ENCODE results near the gene RBMS2.

RBMS2 gene

GRCh38 chr12:56634837-56635791, 113.5 kb downstream of the RBMS2 start (continued):
- TF ChIP-seq, protein P1, sequence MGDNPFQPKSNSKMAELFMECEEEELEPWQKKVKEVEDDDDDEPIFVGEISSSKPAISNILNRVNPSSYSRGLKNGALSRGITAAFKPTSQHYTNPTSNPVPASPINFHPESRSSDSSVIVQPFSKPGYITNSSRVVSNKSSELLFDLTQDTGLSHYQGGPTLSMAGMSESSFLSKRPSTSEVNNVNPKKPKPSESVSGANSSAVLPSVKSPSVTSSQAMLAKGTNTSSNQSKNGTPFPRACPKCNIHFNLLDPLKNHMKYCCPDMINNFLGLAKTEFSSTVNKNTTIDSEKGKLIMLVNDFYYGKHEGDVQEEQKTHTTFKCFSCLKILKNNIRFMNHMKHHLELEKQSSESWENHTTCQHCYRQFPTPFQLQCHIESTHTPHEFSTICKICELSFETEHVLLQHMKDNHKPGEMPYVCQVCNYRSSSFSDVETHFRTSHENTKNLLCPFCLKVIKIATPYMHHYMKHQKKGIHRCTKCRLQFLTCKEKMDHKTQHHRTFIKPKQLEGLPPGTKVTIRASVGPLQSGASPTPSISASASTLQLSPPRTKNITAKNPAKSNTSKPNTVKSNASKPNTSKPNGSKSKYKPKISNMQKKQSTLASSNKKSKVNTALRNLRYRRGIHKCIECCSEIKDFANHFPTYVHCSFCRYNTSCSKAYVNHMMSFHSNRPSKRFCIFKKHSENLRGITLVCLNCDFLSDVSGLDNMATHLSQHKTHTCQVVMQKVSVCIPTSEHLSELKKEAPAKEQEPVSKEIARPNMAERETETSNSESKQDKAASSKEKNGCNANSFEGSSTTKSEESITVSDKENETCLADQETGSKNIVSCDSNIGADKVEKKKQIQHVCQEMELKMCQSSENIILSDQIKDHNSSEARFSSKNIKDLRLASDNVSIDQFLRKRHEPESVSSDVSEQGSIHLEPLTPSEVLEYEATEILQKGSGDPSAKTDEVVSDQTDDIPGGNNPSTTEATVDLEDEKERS (tag by site-specific recombination; IDR thresholded peaks at IDR 0.05), result no peak
- TF ChIP-seq ZNF121 (tag by site-specific recombination; IDR thresholded peaks at IDR 0.05) (no peak), ZNF366 (tag by site-specific recombination; conservative IDR thresholded peaks at IDR 0.05) (peak; percentile 59), ZBTB21 (tag by site-specific recombination; IDR thresholded peaks at IDR 0.05) (no peak), SETDB1 (IDR thresholded peaks at IDR 0.05; ENCODE audit: insufficient read length, low read length) (no peak), ZNF514 (tag by site-specific recombination; IDR thresholded peaks at IDR 0.05) (no peak), YY1 (tag by site-specific recombination; IDR thresholded peaks at IDR 0.05) (no peak), ZFP69B (tag by site-specific recombination; IDR thresholded peaks at IDR 0.05) (peak; percentile 73), ZNF214 (tag by site-specific recombination; IDR thresholded peaks at IDR 0.05; ENCODE audit: borderline replicate concordance) (no peak), ZBTB7A (tag by site-specific recombination; IDR thresholded peaks at IDR 0.05; ENCODE audit: low read depth) (0 out of 2 replicates have a peak, but pooled peaks have one; percentile 32), ZNF654 (tag by site-specific recombination; IDR thresholded peaks at IDR 0.05; ENCODE audit: low read depth) (peak; percentile 18; the same call in 1 of the 2 replicates), KLF8 (tag by site-specific recombination; IDR thresholded peaks at IDR 0.05) (no peak), ZFP41 (tag by site-specific recombination; IDR thresholded peaks at IDR 0.05; ENCODE audit: borderline replicate concordance) (no peak), REST (tag by site-specific recombination; IDR thresholded peaks at IDR 0.05) (0 out of 2 replicates have a peak, but pooled peaks have one; percentile 19), ZNF664 (tag by site-specific recombination; IDR thresholded peaks at IDR 0.05) (no peak), ZNF184 (tag by site-specific recombination; IDR thresholded peaks at IDR 0.05) (no peak), ZNF433 (tag by site-specific recombination; IDR thresholded peaks at IDR 0.05; ENCODE audit: low read depth) (no peak), KLF17 (tag by site-specific recombination; IDR thresholded peaks at IDR 0.05) (no peak), ZBTB8A (tag by site-specific recombination; IDR thresholded peaks at IDR 0.05) (no peak), PRDM10 (tag by site-specific recombination; IDR thresholded peaks at IDR 0.05) (peak; percentile 79), SP7 (tag by site-specific recombination; IDR thresholded peaks at IDR 0.05) (no peak), ZNF274 (IDR thresholded peaks at IDR 0.05; ENCODE audit: low read length) (no peak), ZNF274 (tag by site-specific recombination; IDR thresholded peaks at IDR 0.05; ENCODE audit: borderline replicate concordance) (no peak)
- TF ChIP-seq, protein P2, sequence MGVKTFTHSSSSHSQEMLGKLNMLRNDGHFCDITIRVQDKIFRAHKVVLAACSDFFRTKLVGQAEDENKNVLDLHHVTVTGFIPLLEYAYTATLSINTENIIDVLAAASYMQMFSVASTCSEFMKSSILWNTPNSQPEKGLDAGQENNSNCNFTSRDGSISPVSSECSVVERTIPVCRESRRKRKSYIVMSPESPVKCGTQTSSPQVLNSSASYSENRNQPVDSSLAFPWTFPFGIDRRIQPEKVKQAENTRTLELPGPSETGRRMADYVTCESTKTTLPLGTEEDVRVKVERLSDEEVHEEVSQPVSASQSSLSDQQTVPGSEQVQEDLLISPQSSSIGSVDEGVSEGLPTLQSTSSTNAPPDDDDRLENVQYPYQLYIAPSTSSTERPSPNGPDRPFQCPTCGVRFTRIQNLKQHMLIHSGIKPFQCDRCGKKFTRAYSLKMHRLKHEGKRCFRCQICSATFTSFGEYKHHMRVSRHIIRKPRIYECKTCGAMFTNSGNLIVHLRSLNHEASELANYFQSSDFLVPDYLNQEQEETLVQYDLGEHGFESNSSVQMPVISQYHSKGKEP (tag by site-specific recombination; IDR thresholded peaks at IDR 0.05), result no peak
- TF ChIP-seq, protein P3, sequence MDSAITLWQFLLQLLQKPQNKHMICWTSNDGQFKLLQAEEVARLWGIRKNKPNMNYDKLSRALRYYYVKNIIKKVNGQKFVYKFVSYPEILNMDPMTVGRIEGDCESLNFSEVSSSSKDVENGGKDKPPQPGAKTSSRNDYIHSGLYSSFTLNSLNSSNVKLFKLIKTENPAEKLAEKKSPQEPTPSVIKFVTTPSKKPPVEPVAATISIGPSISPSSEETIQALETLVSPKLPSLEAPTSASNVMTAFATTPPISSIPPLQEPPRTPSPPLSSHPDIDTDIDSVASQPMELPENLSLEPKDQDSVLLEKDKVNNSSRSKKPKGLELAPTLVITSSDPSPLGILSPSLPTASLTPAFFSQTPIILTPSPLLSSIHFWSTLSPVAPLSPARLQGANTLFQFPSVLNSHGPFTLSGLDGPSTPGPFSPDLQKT (IDR thresholded peaks at IDR 0.05; ENCODE audit: borderline replicate concordance, low read depth, low read length), result no peak

Measured in HEK293 (cell line).